Esophagus mucosa (tissue), 1 donor: ENCODE measurements around the gene BMP7. TPM values are rescaled to one million over a fixed set of nuclear protein-coding genes. Genes with fewer than 3 reads are reported as not detected.
A peak's percentile ranks its signal among the peaks of the same experiment; 100 is the strongest.
"Not testable (repeated sequence)": the region's sequence is repeated elsewhere in the genome, so short reads cannot be mapped to it uniquely, and the experiment has no call there.

ENCODE experiments used
- ATAC-seq: fragments of 200-7000 bp; cut with Tn5 transposase; one replicate; pipeline ENCODE4 v1.9.1; 2020
- total RNA-seq: library from RNA; stranded (reverse); gene quantifications from one replicate; pipeline ENCODE4 v1.2.4, GENCODE V29; 2023
- donor health status: DM: yes; HTN: yes; CAD: no.

BMP7 gene
- total RNA-seq, 1 donor from 2014 or later: 34.2 TPM

- no peak for ATAC-seq
Measured at GRCh38 chr20:57210054-57210910, 56.2 kb downstream of the BMP7 start.

DNA sequence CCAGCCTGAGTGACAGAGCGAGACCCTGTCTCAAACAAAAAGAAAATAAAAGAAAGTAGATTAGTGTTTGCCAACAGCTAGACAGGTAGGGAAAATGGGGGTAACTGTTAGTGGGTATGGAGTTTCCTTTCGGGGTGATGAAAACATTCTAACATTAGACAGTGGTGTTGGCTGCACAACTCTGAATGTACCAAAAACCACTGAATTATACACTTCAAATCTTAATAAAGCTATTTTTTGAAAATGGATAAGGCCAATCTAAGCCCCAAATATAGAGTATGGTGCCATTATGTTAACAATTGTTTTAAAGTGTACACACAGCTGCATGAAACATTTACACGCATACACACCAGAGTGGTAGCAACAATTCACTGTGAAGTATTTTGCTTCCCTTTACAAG, 57.0 kb downstream of the BMP7 start:
- ATAC-seq: no peak

- ATAC-seq: no peak
Measured at GRCh38 chr20:57208198-57208597, 58.2 kb downstream of the BMP7 start.

DNA sequence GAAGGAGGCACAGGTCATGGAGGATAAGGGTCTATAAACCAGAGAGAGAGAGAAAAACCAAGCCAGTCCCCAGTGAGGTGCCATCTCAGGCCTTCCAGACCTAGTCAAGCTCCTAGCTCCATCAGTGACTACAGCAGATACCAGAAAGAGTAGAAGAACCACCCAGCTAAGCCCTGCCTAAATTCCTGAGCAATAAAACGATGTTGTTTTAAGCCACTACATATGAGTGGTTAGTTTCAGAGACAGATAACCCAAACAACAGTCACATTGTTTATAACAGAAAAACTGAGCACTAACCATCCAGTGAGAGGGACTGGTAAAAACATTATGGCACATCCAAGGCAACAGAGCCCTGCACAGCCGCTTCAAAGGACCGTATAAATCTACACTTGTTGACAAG, 59.2 kb downstream of the BMP7 start:
- no peak for ATAC-seq

- peak; percentile 95 for ATAC-seq
Measured at GRCh38 chr20:57205606-57206219, 60.7 kb downstream of the BMP7 start.

GRCh38 chr20:57203986-57204385, 62.5 kb downstream of the BMP7 start:
- ATAC-seq: no peak

DNA sequence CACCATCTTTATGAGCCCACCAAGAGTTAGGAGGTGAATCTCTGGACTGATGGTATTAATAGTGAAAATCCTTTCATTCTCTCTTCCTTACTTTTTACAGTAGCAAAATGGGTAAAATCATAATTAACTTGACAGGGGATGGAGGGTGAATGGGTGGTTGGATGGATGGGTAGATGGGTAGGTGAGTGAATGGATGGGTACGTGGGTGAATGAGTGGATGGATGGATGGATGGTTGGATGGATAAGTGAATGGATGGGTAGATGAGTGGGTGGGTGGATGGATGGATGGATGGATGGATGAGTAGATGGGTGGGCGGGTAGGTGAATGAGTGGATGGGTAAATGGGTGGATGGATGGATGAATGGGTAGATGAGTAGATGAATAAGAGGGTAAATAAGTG, 63.2 kb downstream of the BMP7 start:
- no peak for ATAC-seq

- no peak for ATAC-seq
Measured at GRCh38 chr20:57202309-57202708, 64.1 kb downstream of the BMP7 start.

DNA sequence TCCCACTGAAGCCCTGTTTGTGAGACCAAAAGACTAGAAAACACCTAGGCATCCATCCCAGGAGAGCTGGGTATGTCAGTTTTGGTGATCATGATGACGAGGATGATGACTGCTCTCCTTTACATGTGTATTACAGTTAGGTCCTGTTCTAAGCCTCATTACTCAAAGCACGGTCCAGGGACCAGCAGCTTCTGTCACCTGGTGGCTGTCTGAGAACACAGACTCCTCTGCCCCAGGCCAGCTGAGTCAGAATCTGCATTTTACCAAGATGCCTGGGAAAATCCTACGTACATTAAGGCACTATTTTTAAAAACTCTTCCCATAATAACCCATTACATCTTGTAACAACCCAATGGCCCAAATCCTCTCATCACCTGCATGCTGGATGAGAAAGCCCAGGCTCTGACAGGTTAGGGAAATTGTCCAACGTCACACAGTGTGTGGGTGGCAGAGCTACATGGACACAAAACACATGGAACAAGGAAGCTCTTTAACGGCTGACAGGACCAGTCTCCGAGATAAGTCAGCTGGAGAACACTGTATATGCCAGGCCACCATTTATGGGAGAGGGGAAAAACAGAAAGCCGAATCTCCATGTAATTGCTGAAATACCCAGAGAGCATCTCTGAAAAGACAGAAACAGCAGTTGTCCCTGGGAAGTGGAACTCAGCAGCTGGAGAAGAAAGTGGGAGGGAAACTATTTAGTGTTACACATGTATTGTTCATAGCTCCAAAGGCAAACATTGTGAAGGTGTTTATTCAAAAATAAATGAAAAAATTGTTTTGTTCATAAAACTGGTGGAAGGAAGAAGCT, 65.4 kb downstream of the BMP7 start:
- ATAC-seq: no peak

DNA sequence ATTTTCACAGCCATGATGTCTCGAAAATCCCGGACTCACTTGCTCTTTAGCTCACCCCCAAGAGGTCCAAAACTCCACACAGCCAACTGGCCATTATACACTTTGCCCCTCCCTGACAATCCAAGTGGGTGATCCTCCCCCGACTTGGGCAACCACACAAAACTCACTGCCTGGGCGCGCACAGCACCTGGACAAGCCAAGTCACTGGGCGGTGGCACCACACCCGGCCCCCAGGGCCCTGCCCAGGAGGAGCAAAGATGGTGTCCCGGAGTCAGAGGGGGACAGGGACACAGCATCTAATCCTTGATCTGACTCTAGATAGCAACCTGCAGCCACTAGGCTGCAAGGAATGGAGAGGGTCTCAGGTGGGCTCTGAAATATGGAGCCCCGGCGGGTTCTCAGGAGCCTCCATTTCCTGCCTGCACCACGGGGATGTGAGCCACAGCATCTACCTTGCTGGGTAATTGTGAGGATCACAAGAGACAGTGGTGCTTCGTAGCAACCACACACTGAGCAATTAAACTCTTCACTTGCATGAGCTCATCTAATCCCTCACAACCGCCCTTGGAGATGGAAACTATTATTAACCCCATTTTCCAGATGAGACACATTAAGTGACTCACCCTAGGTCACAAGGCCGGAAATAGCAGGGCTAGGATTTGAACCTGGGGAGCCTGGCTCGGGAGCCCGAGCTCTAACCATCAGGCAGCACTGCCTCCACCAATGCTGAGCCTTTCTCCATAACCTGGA, 66.6 kb downstream of the BMP7 start:
- peak; percentile 17 for ATAC-seq

GRCh38 chr20:57198132-57199072, 68.0 kb downstream of the BMP7 start:
- no peak for ATAC-seq

GRCh38 chr20:57197352-57198131, 68.9 kb downstream of the BMP7 start:
- no peak for ATAC-seq

- ATAC-seq: peak; percentile 93
Measured at GRCh38 chr20:57195469-57196100, 70.9 kb downstream of the BMP7 start.

- ATAC-seq: no peak
Measured at GRCh38 chr20:57195023-57195422, 71.4 kb downstream of the BMP7 start.

DNA sequence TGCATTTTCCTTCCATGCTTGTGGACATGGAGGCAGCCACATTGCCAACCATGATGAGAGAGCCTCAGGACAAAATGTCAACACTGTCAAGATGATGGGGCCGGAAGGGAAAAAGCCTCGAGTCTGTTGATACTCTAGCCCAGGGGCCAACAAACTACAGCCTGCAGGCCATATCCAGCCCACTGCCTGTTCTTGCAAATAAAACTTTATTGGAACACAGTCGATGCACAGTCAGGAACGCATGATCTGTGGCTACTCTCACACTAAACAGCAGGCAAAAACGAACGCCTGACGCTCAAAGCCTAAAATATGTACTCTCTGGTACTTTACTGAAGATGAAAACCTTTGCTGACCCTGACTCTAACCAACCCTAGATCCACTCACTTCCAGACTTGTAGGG, 72.3 kb downstream of the BMP7 start:
- no peak for ATAC-seq

GRCh38 chr20:57193094-57193493, 73.3 kb downstream of the BMP7 start:
- ATAC-seq: no peak

- no peak for ATAC-seq
Measured at GRCh38 chr20:57192311-57192710, 74.1 kb downstream of the BMP7 start.

- not testable (repeated sequence) for ATAC-seq
Measured at GRCh38 chr20:57191265-57191638, 75.2 kb downstream of the BMP7 start.

DNA sequence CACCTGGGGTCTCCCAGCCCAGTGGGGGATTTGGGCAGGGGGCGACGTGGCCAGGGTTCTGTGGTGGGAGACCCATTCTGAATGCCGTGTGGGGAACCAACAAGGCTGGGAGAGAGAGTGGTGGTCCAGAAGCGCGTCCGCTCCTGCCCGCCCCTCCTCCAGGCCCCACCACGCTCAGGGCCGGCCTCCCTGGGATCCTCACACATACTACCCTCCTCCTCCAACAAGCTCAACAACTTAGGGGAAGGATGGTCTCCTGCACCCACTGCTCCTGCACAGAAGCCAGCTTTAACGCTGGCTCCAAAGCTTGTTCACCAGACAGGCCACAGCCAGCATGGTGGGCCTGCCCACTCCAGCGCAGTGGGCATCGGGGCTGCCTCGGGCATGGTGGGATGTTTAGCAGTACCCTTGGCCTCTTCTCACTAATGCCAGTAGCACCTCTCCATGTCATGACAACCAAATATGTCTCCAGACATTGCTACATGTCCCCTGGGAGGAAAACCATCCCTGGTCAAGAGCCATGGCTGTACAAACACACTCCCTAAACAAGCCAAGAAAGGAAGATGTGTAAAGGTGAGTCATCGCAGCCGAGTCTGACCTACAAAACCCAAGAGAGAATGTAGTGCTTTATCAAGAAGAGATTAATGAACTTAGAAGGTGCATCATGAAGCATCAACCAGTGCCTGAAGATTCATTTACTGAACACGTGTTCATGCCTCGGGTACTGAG, 75.7 kb downstream of the BMP7 start:
- no peak for ATAC-seq
